HepG2 (cell line): ENCODE measurements around the gene CAMTA1. TPM values are rescaled to one million over a fixed set of nuclear protein-coding genes. Genes with fewer than 3 reads are reported as not detected.

ENCODE experiments used
- ATAC-seq: fragments of 200-7000 bp; cut with Tn5 transposase; 3 replicates; pipeline ENCODE4 v1.9.1; 2020; ENCODE audit warnings: mild to moderate bottlenecking, moderate library complexity
- BruUV-seq: library from RNA; stranded (reverse); fragments of 400-500 nt; replicated peaks from 2 replicates; lab custom pipeline; 2021; lab: Mats Ljungman, UMichigan
- CTCF ChIA-PET: fragments of 300-600 bp; formaldehyde crosslinking; extraction: SDS; loops from one replicate; lab custom pipeline; 2021; ENCODE audit warnings: low total read pairs, inconsistent platforms, low intra/inter-chr PET ratio; lab: Yijun Ruan, JAX
- POLR2A ChIA-PET: fragments of 350-600 bp; sonication (Branson Sonifier 250); formaldehyde crosslinking; loops from one replicate; lab custom pipeline; 2020; ENCODE audit warnings: antibody characterized with exemption, inconsistent platforms; lab: Yijun Ruan, JAX
- DNase-seq: peaks from one replicate; pipeline ENCODE4 v3.0.0-alpha.2; 2015; ENCODE audit warnings: low spot score
- FAIRE-seq: peaks from 3 replicates; lab custom pipeline; 2011; peaks lifted over from hg19 to GRCh38; lab: Jason Lieb, UNC
- H2AFZ ChIP-seq: one replicate; pipeline ENCODE4 v1.6.1; 2011; ENCODE audit warnings: low read length, inconsistent platforms
- H3K27ac ChIP-seq: fragments of 300-600 bp; 3 replicates; pipeline ENCODE4 v1.8.0; 2011; ENCODE audit warnings: mixed run types, mild to moderate bottlenecking, mixed read lengths, low read length, inconsistent platforms; ENCODE audit not compliant: insufficient read depth; ENCODE audit errors: extremely low read length
- H3K27me3 ChIP-seq, 2 experiments: fragments of 200-600 bp in 1 of 2; 2 replicates in 1 of 2; 3 replicates in 1 of 2; pipeline versions ENCODE4 v1.6.0 to v1.8.0; 2011; ENCODE audit warnings: low read length in 2 of 2, mild to moderate bottlenecking in 2 of 2, moderate library complexity in 2 of 2, inconsistent platforms in 1 of 2; ENCODE audit not compliant: insufficient read depth in 2 of 2, control insufficient read depth in 1 of 2
- H3K36me3 ChIP-seq, 2 experiments: fragments of 200-600 bp in 1 of 2; replicated peaks in 1 of 2; 2 replicates in 1 of 2; 3 replicates in 1 of 2; pipeline versions ENCODE4 v1.5.1 to v1.8.0; 2011; ENCODE audit warnings: low read length in 2 of 2, inconsistent platforms in 1 of 2; ENCODE audit not compliant: insufficient read depth in 2 of 2, control insufficient read depth in 1 of 2
- H3K4me1 ChIP-seq: 2 replicates; pipeline ENCODE4 v1.5.1; 2012; ENCODE audit warnings: low read length, inconsistent platforms; ENCODE audit not compliant: insufficient read depth
- H3K4me2 ChIP-seq: 2 replicates; pipeline ENCODE4 v1.6.0; 2011; ENCODE audit warnings: low read depth, low read length, inconsistent platforms
- H3K4me3 ChIP-seq, 3 experiments: fragments of 200-600 bp in 1 of 3; sonication (generic), shearing (Covaris generic) in 1 of 3; replicated peaks in 1 of 3; 2 replicates each; pipeline ENCODE4 v1.5.1; 2011 to 2016; ENCODE audit warnings: low read length in 3 of 3, inconsistent platforms in 2 of 3, low read depth in 2 of 3, mild to moderate bottlenecking in 2 of 3, control low read depth in 1 of 3, mixed read lengths in 1 of 3; ENCODE audit not compliant: insufficient read depth in 1 of 3
- H3K79me2 ChIP-seq: one replicate; pipeline ENCODE4 v1.6.1; 2011; ENCODE audit warnings: low read length, inconsistent platforms; ENCODE audit not compliant: insufficient read depth
- H3K9ac ChIP-seq: 2 replicates; pipeline ENCODE4 v1.6.0; 2011; ENCODE audit warnings: mild to moderate bottlenecking, low read depth, low read length, inconsistent platforms; ENCODE audit not compliant: insufficient read depth
- H3K9me3 ChIP-seq: 2 replicates; pipeline ENCODE4 v1.5.1; 2012; ENCODE audit warnings: mild to moderate bottlenecking, low read length
- H4K20me1 ChIP-seq: 2 replicates; pipeline ENCODE4 v1.6.0; 2011; ENCODE audit warnings: inconsistent platforms, mild to moderate bottlenecking, low read length, moderate library complexity; ENCODE audit not compliant: insufficient read depth
- ADNP ChIP-seq: sonication (generic); formaldehyde crosslinking; IDR thresholded peaks from 2 replicates; pipeline ENCODE4 v1.4.0; 2020; ENCODE audit warnings: missing genetic modification reagents
- KMT2B ChIP-seq: IDR thresholded peaks from 2 replicates; pipeline ENCODE4 v1.6.1; 2016; ENCODE audit warnings: missing genetic modification reagents, missing compliant biosample characterization
- NBN ChIP-seq: fragments of 450-650 bp; conservative IDR thresholded peaks from 2 replicates; pipeline ENCODE4 v1.6.1; 2017
- PBX2 ChIP-seq: IDR thresholded peaks from 2 replicates; pipeline ENCODE4 v1.6.1; 2016; ENCODE audit warnings: control low read depth
- THRA ChIP-seq: sonication (generic); formaldehyde crosslinking; IDR thresholded peaks from 2 replicates; pipeline ENCODE4 v1.4.0; 2020; ENCODE audit warnings: missing genetic modification reagents, borderline replicate concordance
- YY1 ChIP-seq: IDR thresholded peaks from 2 replicates; pipeline ENCODE4 v1.6.1; 2011; ENCODE audit warnings: low read length, low read depth, moderate library complexity, mild to moderate bottlenecking; ENCODE audit not compliant: insufficient read depth, insufficient replicate concordance
- ZNF354B ChIP-seq: sonication (generic); formaldehyde crosslinking; IDR thresholded peaks from 2 replicates; pipeline ENCODE4 v1.8.0; 2022; ENCODE audit warnings: mild to moderate bottlenecking, missing genetic modification reagents
- ZNF451 ChIP-seq: sonication (generic); formaldehyde crosslinking; IDR thresholded peaks from 2 replicates; pipeline ENCODE4 v1.5.0; 2020; ENCODE audit warnings: mild to moderate bottlenecking, missing genetic modification reagents
- ZNF589 ChIP-seq: sonication (generic); formaldehyde crosslinking; conservative IDR thresholded peaks from 2 replicates; pipeline ENCODE4 v1.8.0; 2022; ENCODE audit warnings: mild to moderate bottlenecking, moderate library complexity, missing genetic modification reagents
- ZNF747 ChIP-seq: sonication (generic); formaldehyde crosslinking; IDR thresholded peaks from 2 replicates; pipeline ENCODE4 v1.8.1; 2023; ENCODE audit warnings: missing genetic modification reagents, mild to moderate bottlenecking, borderline replicate concordance
- ZNF790 ChIP-seq: sonication (generic); formaldehyde crosslinking; IDR thresholded peaks from 2 replicates; pipeline ENCODE4 v1.8.0; 2022; ENCODE audit warnings: missing genetic modification reagents, mild to moderate bottlenecking, borderline replicate concordance
- WGBS: methylation state at CpG from one replicate; pipeline ENCODE4 v1.1.6; 2017; ENCODE audit warnings: low lambda C conversion rate; 5-methylcytosine and 5-hydroxymethylcytosine counted together
- in situ Hi-C: cut with HindIII; loops from 2 replicates; pipeline ENCODE4 v1.10.0; 2017; ENCODE audit warnings: low pct_unique_long_range_greater_than_20kb; ENCODE audit not compliant: extremely low pct_ligation_motif_present
- intact Hi-C: fragments of 100-400 bp; cut with micrococcal nuclease; formaldehyde crosslinking; loops from one replicate; pipeline ENCODE4 v1.10.0; 2022; ENCODE audit not compliant: unreplicated experiment
- polyA plus RNA-seq, 8 experiments: library from polyadenylated mRNA; depleted of rRNA in 3 of 8; stranded (reverse) in 7 of 8; unstranded in 1 of 8; fragments of >200 nt; fragmentation: Illumina TruSeq in 4 of 8; extraction: Trizol in 4 of 8; gene quantifications; 2 replicates each; pipeline versions ENCODE4 v1.2.1 to v1.2.3, GENCODE V29; 2011 to 2016; ENCODE audit warnings: low read depth in 4 of 8, missing spikeins in 1 of 8, mixed read lengths in 1 of 8; ENCODE audit not compliant: insufficient read depth in 1 of 8
- total RNA-seq, 5 experiments: library from RNA; depleted of rRNA; stranded (reverse); fragments of >200 nt; fragmentation: Illumina TruSeq; extraction: Trizol; gene quantifications; 2 replicates each; pipeline ENCODE4 v1.2.3, GENCODE V29; 2016; ENCODE audit warnings: low read depth in 1 of 5

Gene CAMTA1
- total and polyA plus RNA-seq, 2 of the 13 experiments (the other 11 are each of a cell fraction or from before 2014, with no cell fraction given), result 25.0 to 36.4 TPM

GRCh38 chr1:7420098-7420445, 634.8 kb downstream of the CAMTA1 start:
- no TSS peak for BruUV-seq
- WGBS, result 18% methylated on average over 8 of the region's 9 CpGs
- intact Hi-C loops (no loop called here), in situ Hi-C loops (no loop called here)
- Histone ChIP-seq H3K9me3 (no peaks in the 10 kb centered on the region; the same call in 1 of the 2 replicates), H3K4me3 (no peak overlapping the region), H3K27me3 (peaks cover 0 to 3% of the 10 kb centered on the region in 2 experiments; a peak in 2 of 5 replicates), H3K9ac (no peak overlapping the region), H3K36me3 (no peaks in the 10 kb centered on the region), H4K20me1 (no peaks in the 10 kb centered on the region), H3K27ac (no peak overlapping the region), H3K4me1 (no peaks in the 10 kb centered on the region), H3K4me2 (no peak overlapping the region), H2AFZ (no peak overlapping the region), H3K79me2 (no peaks in the 10 kb centered on the region)
- ChIA-PET CTCF (no interaction called here), POLR2A (no interaction called here)
- ATAC-seq (no peak), FAIRE-seq (no peak), DNase-seq (no peak)
- TF ChIP-seq NBN (no peak), ZNF747 (no peak), KMT2B (CRISPR knock-in tag) (no peak), ZNF790 (CRISPR knock-in tag) (no peak), PBX2 (CRISPR knock-in tag) (no peak), ADNP (no peak), THRA (CRISPR knock-in tag) (no peak), ZNF589 (no peak), ZNF451 (no peak), ZNF354B (no peak), YY1 (no peak)
